ENCODE results near the gene DTNBP1. TPM values are rescaled to one million over a fixed set of nuclear protein-coding genes. Genes with fewer than 3 reads are reported as not detected.

DTNBP1 gene
- total RNA-seq, 1 donor from 2014 or later: 5.6 TPM

- no peak for DNase-seq (ENCODE audit: low spot score in 2 of 2)
- peaks cover 0 to 14% of the 10 kb centered on the region in 2 donors for H3K4me1 ChIP-seq
- H3K4me3 ChIP-seq: no peak overlapping the region
- peaks cover 35 to 51% of the 10 kb centered on the region in 2 donors for H3K36me3 ChIP-seq
- no peak overlapping the region for H3K27ac ChIP-seq
- TF ChIP-seq CTCF (IDR thresholded peaks at IDR 0.05): no peak
- H3K27me3 ChIP-seq: no peaks in the 10 kb centered on the region
- intact Hi-C loops (cut with DNase I): no loop called here
- H3K9me3 ChIP-seq: no peaks in the 10 kb centered on the region
Measured at GRCh38 chr6:15508441-15508871, 154.4 kb downstream of the DTNBP1 start.

GRCh38 chr6:15507746-15508145, 155.1 kb downstream of the DTNBP1 start:
- intact Hi-C loops (cut with DNase I): no loop called here
- Histone ChIP-seq H3K36me3 (peaks cover 28 to 44% of the 10 kb centered on the region in 2 donors), H3K27ac (no peak overlapping the region), H3K27me3 (no peaks in the 10 kb centered on the region), H3K4me1 (peaks cover 0 to 14% of the 10 kb centered on the region in 2 donors), H3K4me3 (no peak overlapping the region), H3K9me3 (no peaks in the 10 kb centered on the region)
- no peak for TF ChIP-seq CTCF (IDR thresholded peaks at IDR 0.05)
- no peak for DNase-seq (ENCODE audit: low spot score in 2 of 2)

GRCh38 chr6:15507221-15507620, 155.6 kb downstream of the DTNBP1 start:
- intact Hi-C loops (cut with DNase I): no loop called here

GRCh38 chr6:15506066-15506465, 156.8 kb downstream of the DTNBP1 start:
- H3K27ac ChIP-seq: no peak overlapping the region
- no peaks in the 10 kb centered on the region for H3K9me3 ChIP-seq
- no peak overlapping the region for H3K4me3 ChIP-seq
- DNase-seq (ENCODE audit: low spot score in 2 of 2): no peak
- TF ChIP-seq CTCF (IDR thresholded peaks at IDR 0.05): no peak
- peaks cover 0 to 18% of the 10 kb centered on the region in 2 donors for H3K4me1 ChIP-seq
- intact Hi-C loops (cut with DNase I): no loop called here
- H3K36me3 ChIP-seq: peaks cover 17 to 36% of the 10 kb centered on the region in 2 donors
- no peaks in the 10 kb centered on the region for H3K27me3 ChIP-seq

More at GRCh38 chr6:15507221-15507620, 155.6 kb downstream of the DTNBP1 start:
- Histone ChIP-seq H3K27me3 (no peaks in the 10 kb centered on the region), H3K4me1 (peaks cover 0 to 14% of the 10 kb centered on the region in 2 donors), H3K4me3 (no peak overlapping the region), H3K9me3 (no peaks in the 10 kb centered on the region), H3K36me3 (peaks cover 24 to 40% of the 10 kb centered on the region in 2 donors), H3K27ac (no peak overlapping the region)
- no peak for DNase-seq (ENCODE audit: low spot score in 2 of 2)
- no peak for TF ChIP-seq CTCF (IDR thresholded peaks at IDR 0.05)

GRCh38 chr6:15505463-15505918, 157.3 kb downstream of the DTNBP1 start:
- Histone ChIP-seq H3K36me3 (peaks cover 17 to 38% of the 10 kb centered on the region in 2 donors), H3K4me3 (peak overlapping the region in 1 of 2 donors; percentile 53), H3K27ac (peak overlapping the region; percentile 19 to 33), H3K4me1 (peaks cover 0 to 18% of the 10 kb centered on the region in 2 donors), H3K9me3 (no peaks in the 10 kb centered on the region), H3K27me3 (no peaks in the 10 kb centered on the region)
- intact Hi-C loops (cut with DNase I): no loop called here
- TF ChIP-seq CTCF (IDR thresholded peaks at IDR 0.05): no peak
- no peak for DNase-seq (ENCODE audit: low spot score in 2 of 2)

Data from ascending aorta (tissue), 2 donors.